HEK293 (cell line): Measurements from ENCODE around the gene MROH2B.

ENCODE experiments used
- CTCF ChIA-PET: fragments of 350-600 bp; formaldehyde crosslinking; extraction: SDS; loops from one replicate; lab custom pipeline; 2021; ENCODE audit warnings: antibody characterized with exemption; lab: Yijun Ruan, JAX
- POLR2A ChIA-PET: fragments of 300-600 bp; formaldehyde crosslinking; extraction: SDS; loops from one replicate; lab custom pipeline; 2020; ENCODE audit warnings: antibody characterized with exemption, inconsistent platforms; lab: Yijun Ruan, JAX
- H3K27ac ChIP-seq: fragments of 200-500 bp; sonication (Bioruptor generic); 2 replicates; pipeline ENCODE4 v1.5.1; 2014; ENCODE audit warnings: low read depth, low read length, control low read depth, inconsistent platforms; ENCODE audit errors: extremely low read depth
- H3K36me3 ChIP-seq, 2 experiments: fragments of 200-500 bp in 1 of 2; sonication (Bioruptor generic) in 1 of 2; 1 replicate in 1 of 2; 2 replicates in 1 of 2; pipeline ENCODE4 v1.5.1; 2014 to 2017; ENCODE audit warnings: inconsistent platforms in 2 of 2, low read length in 2 of 2; ENCODE audit not compliant: control insufficient read depth in 2 of 2, insufficient read depth in 1 of 2
- H3K4me1 ChIP-seq: fragments of 200-500 bp; sonication (Bioruptor generic); 2 replicates; pipeline ENCODE4 v1.5.1; 2014; ENCODE audit warnings: mild to moderate bottlenecking, low read length, inconsistent platforms; ENCODE audit not compliant: control insufficient read depth, insufficient read depth
- H3K4me3 ChIP-seq: 2 replicates; pipeline ENCODE4 v1.5.1; 2011; ENCODE audit warnings: low read depth, mild to moderate bottlenecking, control low read depth, low read length, moderate library complexity
- H3K9me3 ChIP-seq: fragments of 200-500 bp; sonication (Bioruptor generic); 2 replicates; pipeline ENCODE4 v1.5.1; 2014; ENCODE audit warnings: low read depth, low read length, inconsistent platforms; ENCODE audit not compliant: control insufficient read depth, insufficient read depth
- GLIS1 ChIP-seq: fragments of 450-650 bp; formaldehyde crosslinking; IDR thresholded peaks from 2 replicates; pipeline ENCODE4 v1.5.1; 2016; ENCODE audit warnings: missing biosample characterization, missing genetic modification characterization
- GLIS2 ChIP-seq: fragments of 450-650 bp; formaldehyde crosslinking; IDR thresholded peaks from 2 replicates; pipeline ENCODE4 v1.5.1; 2016; ENCODE audit warnings: missing biosample characterization, missing genetic modification characterization
- INSM2 ChIP-seq: fragments of 450-650 bp; formaldehyde crosslinking; IDR thresholded peaks from 2 replicates; pipeline ENCODE4 v1.5.1; 2016; ENCODE audit warnings: missing biosample characterization, missing genetic modification characterization
- KLF17 ChIP-seq: fragments of 450-650 bp; formaldehyde crosslinking; IDR thresholded peaks from 2 replicates; pipeline ENCODE4 v1.5.1; 2016; ENCODE audit warnings: missing biosample characterization, missing genetic modification characterization
- KLF9 ChIP-seq: fragments of 450-650 bp; formaldehyde crosslinking; IDR thresholded peaks from 2 replicates; pipeline ENCODE4 v1.5.1; 2016; ENCODE audit warnings: missing biosample characterization, missing genetic modification characterization, low read depth
- TRIM28 ChIP-seq: IDR thresholded peaks from 2 replicates; pipeline ENCODE4 v1.6.1; 2011; ENCODE audit warnings: low read length, control low read depth, borderline replicate concordance
- ZBTB10 ChIP-seq: fragments of 450-650 bp; formaldehyde crosslinking; IDR thresholded peaks from 2 replicates; pipeline ENCODE4 v1.5.1; 2016; ENCODE audit warnings: missing biosample characterization, missing genetic modification characterization
- ZBTB44 ChIP-seq: fragments of 450-650 bp; IDR thresholded peaks from 2 replicates; pipeline ENCODE4 v1.5.1; 2018; ENCODE audit warnings: missing biosample characterization, mild to moderate bottlenecking, missing genetic modification characterization
- ZNF138 ChIP-seq: fragments of 450-650 bp; formaldehyde crosslinking; IDR thresholded peaks from 2 replicates; pipeline ENCODE4 v1.5.1; 2016; ENCODE audit warnings: missing biosample characterization, missing genetic modification characterization, borderline replicate concordance
- ZNF24 ChIP-seq: fragments of 450-650 bp; formaldehyde crosslinking; IDR thresholded peaks from 2 replicates; pipeline ENCODE4 v1.5.1; 2016; ENCODE audit warnings: missing biosample characterization, missing genetic modification characterization
- ZNF266 ChIP-seq: fragments of 450-650 bp; formaldehyde crosslinking; IDR thresholded peaks from 2 replicates; pipeline ENCODE4 v1.5.1; 2016; ENCODE audit warnings: missing biosample characterization, missing genetic modification characterization, low read depth
- ZNF561 ChIP-seq: fragments of 450-650 bp; IDR thresholded peaks from 2 replicates; pipeline ENCODE4 v1.5.1; 2018; ENCODE audit warnings: missing biosample characterization, missing genetic modification characterization, borderline replicate concordance
- ZNF660 ChIP-seq: fragments of 450-650 bp; IDR thresholded peaks from 2 replicates; pipeline ENCODE4 v1.5.1; 2018; ENCODE audit warnings: missing biosample characterization, mild to moderate bottlenecking, missing genetic modification characterization
- ZNF830 ChIP-seq: fragments of 450-650 bp; IDR thresholded peaks from 2 replicates; pipeline ENCODE4 v1.5.0; 2018; ENCODE audit warnings: missing biosample characterization, missing genetic modification characterization, low read depth, mild to moderate bottlenecking, moderate library complexity
- ZSCAN16 ChIP-seq: fragments of 450-650 bp; formaldehyde crosslinking; IDR thresholded peaks from 2 replicates; pipeline ENCODE4 v1.5.1; 2016; ENCODE audit warnings: missing biosample characterization, missing genetic modification characterization
- ZSCAN5A ChIP-seq: fragments of 450-650 bp; formaldehyde crosslinking; IDR thresholded peaks from 2 replicates; pipeline ENCODE4 v1.5.1; 2016; ENCODE audit warnings: missing biosample characterization, missing genetic modification characterization
- TF ChIP-seq, protein P1 (sequence below): fragments of 450-650 bp; formaldehyde crosslinking; IDR thresholded peaks from 2 replicates; pipeline ENCODE4 v1.5.1; 2016; ENCODE audit warnings: missing biosample characterization, missing genetic modification characterization
- TF ChIP-seq, protein P2 (sequence below): fragments of 450-650 bp; formaldehyde crosslinking; IDR thresholded peaks from 2 replicates; pipeline ENCODE4 v1.5.1; 2016; ENCODE audit warnings: missing biosample characterization, missing genetic modification characterization

Gene MROH2B

GRCh38 chr5:40984884-40985283, 86.3 kb downstream of the MROH2B start:
- H3K4me1 ChIP-seq = no peaks in the 10 kb centered on the region
- H3K27ac ChIP-seq = no peak overlapping the region
- TF ChIP-seq KLF9 (no peak), ZNF561 (tag by site-specific recombination) (no peak), ZNF138 (tag by site-specific recombination) (no peak), ZNF24 (tag by site-specific recombination) (no peak), ZNF660 (tag by site-specific recombination) (no peak), GLIS2 (tag by site-specific recombination) (no peak), ZSCAN5A (tag by site-specific recombination) (no peak), ZBTB44 (no peak), ZSCAN16 (tag by site-specific recombination) (no peak), TRIM28 (no peak), INSM2 (tag by site-specific recombination) (no peak), GLIS1 (tag by site-specific recombination) (no peak)
- TF ChIP-seq, protein P1, sequence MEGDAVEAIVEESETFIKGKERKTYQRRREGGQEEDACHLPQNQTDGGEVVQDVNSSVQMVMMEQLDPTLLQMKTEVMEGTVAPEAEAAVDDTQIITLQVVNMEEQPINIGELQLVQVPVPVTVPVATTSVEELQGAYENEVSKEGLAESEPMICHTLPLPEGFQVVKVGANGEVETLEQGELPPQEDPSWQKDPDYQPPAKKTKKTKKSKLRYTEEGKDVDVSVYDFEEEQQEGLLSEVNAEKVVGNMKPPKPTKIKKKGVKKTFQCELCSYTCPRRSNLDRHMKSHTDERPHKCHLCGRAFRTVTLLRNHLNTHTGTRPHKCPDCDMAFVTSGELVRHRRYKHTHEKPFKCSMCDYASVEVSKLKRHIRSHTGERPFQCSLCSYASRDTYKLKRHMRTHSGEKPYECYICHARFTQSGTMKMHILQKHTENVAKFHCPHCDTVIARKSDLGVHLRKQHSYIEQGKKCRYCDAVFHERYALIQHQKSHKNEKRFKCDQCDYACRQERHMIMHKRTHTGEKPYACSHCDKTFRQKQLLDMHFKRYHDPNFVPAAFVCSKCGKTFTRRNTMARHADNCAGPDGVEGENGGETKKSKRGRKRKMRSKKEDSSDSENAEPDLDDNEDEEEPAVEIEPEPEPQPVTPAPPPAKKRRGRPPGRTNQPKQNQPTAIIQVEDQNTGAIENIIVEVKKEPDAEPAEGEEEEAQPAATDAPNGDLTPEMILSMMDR (tag by site-specific recombination) = no peak
- H3K4me3 ChIP-seq = no peak overlapping the region
- H3K36me3 ChIP-seq = no peaks in the 10 kb centered on the region
- ChIA-PET CTCF (no interaction called here), POLR2A (no interaction called here)
- H3K9me3 ChIP-seq = no peaks in the 10 kb centered on the region

- POLR2A ChIA-PET = no interaction called here
- H3K36me3 ChIP-seq = no peaks in the 10 kb centered on the region
- no peak overlapping the region for H3K4me3 ChIP-seq
- no peak overlapping the region for H3K27ac ChIP-seq
- CTCF ChIA-PET = no interaction called here
- H3K4me1 ChIP-seq = no peaks in the 10 kb centered on the region
- H3K9me3 ChIP-seq = no peaks in the 10 kb centered on the region
- TF ChIP-seq, protein P2, sequence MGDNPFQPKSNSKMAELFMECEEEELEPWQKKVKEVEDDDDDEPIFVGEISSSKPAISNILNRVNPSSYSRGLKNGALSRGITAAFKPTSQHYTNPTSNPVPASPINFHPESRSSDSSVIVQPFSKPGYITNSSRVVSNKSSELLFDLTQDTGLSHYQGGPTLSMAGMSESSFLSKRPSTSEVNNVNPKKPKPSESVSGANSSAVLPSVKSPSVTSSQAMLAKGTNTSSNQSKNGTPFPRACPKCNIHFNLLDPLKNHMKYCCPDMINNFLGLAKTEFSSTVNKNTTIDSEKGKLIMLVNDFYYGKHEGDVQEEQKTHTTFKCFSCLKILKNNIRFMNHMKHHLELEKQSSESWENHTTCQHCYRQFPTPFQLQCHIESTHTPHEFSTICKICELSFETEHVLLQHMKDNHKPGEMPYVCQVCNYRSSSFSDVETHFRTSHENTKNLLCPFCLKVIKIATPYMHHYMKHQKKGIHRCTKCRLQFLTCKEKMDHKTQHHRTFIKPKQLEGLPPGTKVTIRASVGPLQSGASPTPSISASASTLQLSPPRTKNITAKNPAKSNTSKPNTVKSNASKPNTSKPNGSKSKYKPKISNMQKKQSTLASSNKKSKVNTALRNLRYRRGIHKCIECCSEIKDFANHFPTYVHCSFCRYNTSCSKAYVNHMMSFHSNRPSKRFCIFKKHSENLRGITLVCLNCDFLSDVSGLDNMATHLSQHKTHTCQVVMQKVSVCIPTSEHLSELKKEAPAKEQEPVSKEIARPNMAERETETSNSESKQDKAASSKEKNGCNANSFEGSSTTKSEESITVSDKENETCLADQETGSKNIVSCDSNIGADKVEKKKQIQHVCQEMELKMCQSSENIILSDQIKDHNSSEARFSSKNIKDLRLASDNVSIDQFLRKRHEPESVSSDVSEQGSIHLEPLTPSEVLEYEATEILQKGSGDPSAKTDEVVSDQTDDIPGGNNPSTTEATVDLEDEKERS (tag by site-specific recombination) = no peak
- no peak for TF ChIP-seq ZNF830 (tag by site-specific recombination)
- no peak for TF ChIP-seq ZBTB10 (tag by site-specific recombination)
- TF ChIP-seq ZNF266 (tag by site-specific recombination) = no peak
- no peak for TF ChIP-seq ZSCAN5A (tag by site-specific recombination)
- TF ChIP-seq KLF17 (tag by site-specific recombination) = no peak
- no peak for TF ChIP-seq ZNF660 (tag by site-specific recombination)
Observed at GRCh38 chr5:40983781-40984180, 87.4 kb downstream of the MROH2B start.
